ENCODE data around the gene TARS2. TPM values are rescaled to one million over a fixed set of nuclear protein-coding genes. Genes with fewer than 3 reads are reported as not detected.

Gene TARS2
- total RNA-seq, 3 donors from 2014 or later = 15.9 to 20.2 (median 20.0) TPM

DNA sequence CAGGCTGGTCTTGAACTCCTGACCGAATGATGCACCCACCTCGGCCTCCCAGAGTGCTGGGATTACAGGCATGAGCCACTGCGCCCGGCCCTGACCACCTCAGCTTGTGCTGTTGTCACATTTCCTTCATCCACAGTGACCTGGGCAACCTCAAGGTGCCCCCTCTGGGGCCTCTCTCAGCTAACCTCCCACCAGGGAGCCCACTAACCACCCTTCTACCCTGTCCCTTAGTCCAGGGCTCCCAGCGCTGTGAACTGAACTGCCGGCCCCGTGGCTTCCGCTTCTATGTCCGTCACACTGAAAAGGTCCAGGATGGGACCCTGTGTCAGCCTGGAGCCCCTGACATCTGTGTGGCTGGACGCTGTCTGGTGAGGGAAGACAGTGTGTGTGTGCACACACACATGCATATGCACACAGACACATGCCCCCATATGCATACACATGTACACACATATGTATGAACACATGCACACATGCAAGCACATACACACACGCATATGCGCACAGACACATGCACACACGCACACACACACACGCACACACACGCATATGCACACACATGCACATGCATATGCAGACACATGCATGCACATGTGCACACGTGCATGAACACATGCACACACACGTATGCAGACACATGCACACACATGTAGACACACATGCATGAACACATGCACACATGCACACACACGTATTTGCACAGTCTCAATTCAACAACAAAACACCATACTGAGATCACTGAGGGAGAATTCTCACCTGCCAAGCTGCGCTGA, 68.2 kb downstream of the TARS2 start:
- TF ChIP-seq, protein P1, sequence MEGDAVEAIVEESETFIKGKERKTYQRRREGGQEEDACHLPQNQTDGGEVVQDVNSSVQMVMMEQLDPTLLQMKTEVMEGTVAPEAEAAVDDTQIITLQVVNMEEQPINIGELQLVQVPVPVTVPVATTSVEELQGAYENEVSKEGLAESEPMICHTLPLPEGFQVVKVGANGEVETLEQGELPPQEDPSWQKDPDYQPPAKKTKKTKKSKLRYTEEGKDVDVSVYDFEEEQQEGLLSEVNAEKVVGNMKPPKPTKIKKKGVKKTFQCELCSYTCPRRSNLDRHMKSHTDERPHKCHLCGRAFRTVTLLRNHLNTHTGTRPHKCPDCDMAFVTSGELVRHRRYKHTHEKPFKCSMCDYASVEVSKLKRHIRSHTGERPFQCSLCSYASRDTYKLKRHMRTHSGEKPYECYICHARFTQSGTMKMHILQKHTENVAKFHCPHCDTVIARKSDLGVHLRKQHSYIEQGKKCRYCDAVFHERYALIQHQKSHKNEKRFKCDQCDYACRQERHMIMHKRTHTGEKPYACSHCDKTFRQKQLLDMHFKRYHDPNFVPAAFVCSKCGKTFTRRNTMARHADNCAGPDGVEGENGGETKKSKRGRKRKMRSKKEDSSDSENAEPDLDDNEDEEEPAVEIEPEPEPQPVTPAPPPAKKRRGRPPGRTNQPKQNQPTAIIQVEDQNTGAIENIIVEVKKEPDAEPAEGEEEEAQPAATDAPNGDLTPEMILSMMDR (IDR thresholded peaks at IDR 0.05) = no peak
- DNase-seq (peak in 1 of 3 donors; percentile 46), ATAC-seq (no peak)
- H3K36me3 ChIP-seq (ENCODE audit: low read depth) = no peaks in the 10 kb centered on the region
- H3K4me1 ChIP-seq (ENCODE audit: low read depth) = peaks cover 15% of the 10 kb centered on the region
- H3K4me3 ChIP-seq = no peak overlapping the region
- intact Hi-C loops (cut with DNase I, micrococcal nuclease) = loop anchor here in 1 of 2 donors (10.0 kb wide), 1 partner anchor 69 kb away; the partner anchor contains the start of gene ENSA
- no peaks in the 10 kb centered on the region for H3K9me3 ChIP-seq

DNA sequence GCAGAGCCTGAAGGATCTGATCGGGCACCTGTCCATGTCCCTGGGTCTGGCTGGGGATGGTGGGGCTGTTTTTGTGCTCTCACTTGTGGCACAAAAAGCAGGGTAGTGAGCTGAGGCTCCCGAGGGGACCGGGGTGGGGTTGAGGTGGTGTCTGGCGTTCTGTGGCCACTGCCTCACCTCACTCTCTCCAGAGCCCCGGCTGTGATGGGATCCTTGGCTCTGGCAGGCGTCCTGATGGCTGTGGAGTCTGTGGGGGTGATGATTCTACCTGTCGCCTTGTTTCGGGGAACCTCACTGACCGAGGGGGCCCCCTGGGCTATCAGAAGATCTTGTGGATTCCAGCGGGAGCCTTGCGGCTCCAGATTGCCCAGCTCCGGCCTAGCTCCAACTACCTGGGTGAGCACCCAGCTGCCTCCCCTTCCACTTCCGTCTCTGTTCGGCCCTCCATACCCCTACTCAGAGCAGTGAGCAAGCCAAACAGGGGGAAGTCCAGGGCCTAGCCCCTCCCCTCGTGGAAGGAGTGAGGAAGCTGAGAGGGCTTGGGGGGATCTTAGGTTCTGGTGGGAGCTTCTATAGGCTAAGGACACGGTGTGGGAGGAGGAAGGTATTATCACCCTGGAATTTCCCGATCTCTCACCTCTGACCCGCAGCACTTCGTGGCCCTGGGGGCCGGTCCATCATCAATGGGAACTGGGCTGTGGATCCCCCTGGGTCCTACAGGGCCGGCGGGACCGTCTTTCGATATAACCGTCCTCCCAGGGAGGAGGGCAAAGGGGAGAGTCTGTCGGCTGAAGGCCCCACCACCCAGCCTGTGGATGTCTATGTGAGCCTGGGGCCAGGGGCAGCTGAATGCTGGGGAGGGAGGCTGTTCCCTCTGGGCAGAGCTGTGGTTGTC, 69.0 kb downstream of the TARS2 start:
- Histone ChIP-seq H3K4me3 (no peak overlapping the region), H3K36me3 (ENCODE audit: low read depth) (no peaks in the 10 kb centered on the region), H3K4me1 (ENCODE audit: low read depth) (peaks cover 15% of the 10 kb centered on the region), H3K9me3 (no peaks in the 10 kb centered on the region)
- TF ChIP-seq, protein P1 (IDR thresholded peaks at IDR 0.05) = no peak
- intact Hi-C loops (cut with DNase I, micrococcal nuclease) = loop anchor here in 1 of 2 donors (10.0 kb wide), 1 partner anchor 69 kb away; the partner anchor contains the start of gene ENSA
- peak in 1 of 3 donors; percentile 52 for DNase-seq
- ATAC-seq = no peak

DNA sequence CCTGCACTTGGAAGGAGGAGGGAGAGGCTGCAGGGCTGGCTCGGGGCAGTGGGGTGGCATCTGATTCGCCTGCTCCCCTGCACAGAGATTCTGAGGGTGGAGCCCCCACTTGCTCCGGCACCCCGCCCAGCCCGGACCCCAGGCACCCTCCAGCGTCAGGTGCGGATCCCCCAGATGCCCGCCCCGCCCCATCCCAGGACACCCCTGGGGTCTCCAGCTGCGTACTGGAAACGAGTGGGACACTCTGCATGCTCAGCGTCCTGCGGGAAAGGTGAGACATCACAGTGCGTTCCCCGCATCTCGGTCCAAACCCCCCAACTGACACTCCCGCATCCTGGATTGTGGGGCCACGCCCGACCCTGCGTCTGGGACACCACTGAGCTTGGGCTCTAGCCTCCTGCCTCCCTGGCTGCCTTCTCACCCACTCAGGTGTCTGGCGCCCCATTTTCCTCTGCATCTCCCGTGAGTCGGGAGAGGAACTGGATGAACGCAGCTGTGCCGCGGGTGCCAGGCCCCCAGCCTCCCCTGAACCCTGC, 69.9 kb downstream of the TARS2 start:
- peaks cover 13% of the 10 kb centered on the region for H3K4me1 ChIP-seq (ENCODE audit: low read depth)
- intact Hi-C loops (cut with DNase I, micrococcal nuclease) = loop anchor here in 1 of 2 donors (10.0 kb wide), 1 partner anchor 68 kb away; the partner anchor contains the start of gene ENSA
- ATAC-seq (no peak), DNase-seq (peak in 1 of 3 donors; percentile 58)
- no peaks in the 10 kb centered on the region for H3K9me3 ChIP-seq
- no peak overlapping the region for H3K4me3 ChIP-seq
- no peaks in the 10 kb centered on the region for H3K36me3 ChIP-seq (ENCODE audit: low read depth)
- TF ChIP-seq, protein P1 (IDR thresholded peaks at IDR 0.05) = no peak

Small RNA genes lying within 50 kb of the gene (microRNA-seq; reads per million reads assigned to microRNA genes)
- gene MIR4257 = not detected
- not detected for gene MIR6878

Other genes starting within 250 kb of the TARS2 start
- gene CA14, start 229.6 kb upstream of the TARS2 start, total RNA-seq = 1 to 10 TPM in 1 of 3 donors, under 1 TPM in 2; 0.38 to 6.8 (median 0.41) TPM
- 100 to 1,000 TPM; 128 to 212 (median 188) TPM for gene APH1A, start 218.4 kb upstream of the TARS2 start, total RNA-seq
- gene C1orf54, start 214.6 kb upstream of the TARS2 start, total RNA-seq = 10 to 100 TPM in 1 of 3 donors, 1 to 10 TPM in 2; 4.5 to 26.2 (median 6.4) TPM
- gene CIART, start 204.9 kb upstream of the TARS2 start, total RNA-seq = 10 to 100 TPM in 1 of 3 donors, 1 to 10 TPM in 1, under 1 TPM in 1; 0.49 to 12.6 (median 1.6) TPM
- 10 to 100 TPM; 39.4 to 50.2 (median 45.6) TPM for gene MRPS21, start 193.6 kb upstream of the TARS2 start, total RNA-seq
- gene PRPF3, start 165.9 kb upstream of the TARS2 start, total RNA-seq = 10 to 100 TPM; 58.5 to 62.6 (median 60.4) TPM
- 10 to 100 TPM; 28.3 to 43.1 (median 32.4) TPM for gene RPRD2, start 123.3 kb upstream of the TARS2 start, total RNA-seq
- 10 to 100 TPM in 1 of 3 donors, 1 to 10 TPM in 2; 3.4 to 11.0 (median 8.8) TPM for gene ECM1, start 20.7 kb downstream of the TARS2 start, total RNA-seq
- not detected for gene FALEC, start 28.3 kb downstream of the TARS2 start, total RNA-seq
- gene ADAMTSL4, start 62.0 kb downstream of the TARS2 start, total RNA-seq = 10 to 100 TPM in 2 of 3 donors, 1 to 10 TPM in 1; 3.4 to 37.1 (median 10.2) TPM
- 100 to 1,000 TPM; 221 to 258 (median 236) TPM for gene MCL1, start 92.2 kb downstream of the TARS2 start, total RNA-seq
- gene ENSA, start 142.2 kb downstream of the TARS2 start, total RNA-seq = 100 to 1,000 TPM; 174 to 213 (median 194) TPM
- gene GOLPH3L, start 209.7 kb downstream of the TARS2 start, total RNA-seq = 100 to 1,000 TPM in 1 of 3 donors, 10 to 100 TPM in 2; 62.8 to 105 (median 69.4) TPM
- gene HORMAD1, start 233.5 kb downstream of the TARS2 start, total RNA-seq = 1 to 10 TPM in 2 of 3 donors, under 1 TPM in 1; 0.82 to 1.4 (median 1.3) TPM

Data from mucosa of descending colon (tissue), 3 donors.